H1 (cell line): ENCODE measurements around the gene MYL5. TPM values are rescaled to one million over a fixed set of nuclear protein-coding genes. Genes with fewer than 3 reads are reported as not detected.

ENCODE experiments used
- CTBP2 ChIP-seq: IDR thresholded peaks from 2 replicates; pipeline ENCODE4 v1.7.0; 2011; ENCODE audit warnings: borderline replicate concordance, mild to moderate bottlenecking, moderate library complexity, mixed read lengths, low read length; ENCODE audit not compliant: insufficient read depth, insufficient read length
- SP2 ChIP-seq: IDR thresholded peaks from 2 replicates; pipeline ENCODE4 v1.6.1; 2012; ENCODE audit warnings: mild to moderate bottlenecking, low read length, inconsistent platforms
- TAF7 ChIP-seq: optimal IDR thresholded peaks from 2 replicates; pipeline ENCODE3; 2011; ENCODE audit warnings: low read depth, mild to moderate bottlenecking, inconsistent platforms, low read length, moderate library complexity, borderline replicate concordance
- polyA plus RNA-seq, 7 experiments: library from polyadenylated mRNA; depleted of rRNA in 3 of 7; stranded (reverse) in 5 of 7; unstranded in 2 of 7; fragments of >200 nt in 5 of 7; fragments of 200-250 nt in 2 of 7; gene quantifications; 1 replicate in 5 of 7; 2 replicates in 1 of 7; 4 replicates in 1 of 7; pipeline versions ENCODE4 v1.2.1 to v1.2.3, GENCODE V29; 2011 to 2013; ENCODE audit warnings: missing spikeins in 2 of 7, mixed read lengths in 2 of 7
- total RNA-seq: library from RNA; stranded (reverse); fragmentation: NEBNext Ultra II Directional; extraction: Animal tissue kit (Norgen Biotek cat#: 25700); gene quantifications from 2 replicates; pipeline ENCODE4 v1.2.1, GENCODE V29; 2021
- TF ChIP-seq, protein P1 (sequence below): fragments of 300-600 bp; sonication (generic); IDR thresholded peaks from 2 replicates; pipeline ENCODE4 v1.7.1; 2012; ENCODE audit warnings: low read length, moderate library complexity, mild to moderate bottlenecking, inconsistent platforms; ENCODE audit not compliant: insufficient replicate concordance

Gene MYL5
- total and polyA plus RNA-seq, 2 of the 8 experiments (the other 6 are each of a cell fraction or from before 2014, with no cell fraction given) = 5.7 to 6.8 TPM

DNA sequence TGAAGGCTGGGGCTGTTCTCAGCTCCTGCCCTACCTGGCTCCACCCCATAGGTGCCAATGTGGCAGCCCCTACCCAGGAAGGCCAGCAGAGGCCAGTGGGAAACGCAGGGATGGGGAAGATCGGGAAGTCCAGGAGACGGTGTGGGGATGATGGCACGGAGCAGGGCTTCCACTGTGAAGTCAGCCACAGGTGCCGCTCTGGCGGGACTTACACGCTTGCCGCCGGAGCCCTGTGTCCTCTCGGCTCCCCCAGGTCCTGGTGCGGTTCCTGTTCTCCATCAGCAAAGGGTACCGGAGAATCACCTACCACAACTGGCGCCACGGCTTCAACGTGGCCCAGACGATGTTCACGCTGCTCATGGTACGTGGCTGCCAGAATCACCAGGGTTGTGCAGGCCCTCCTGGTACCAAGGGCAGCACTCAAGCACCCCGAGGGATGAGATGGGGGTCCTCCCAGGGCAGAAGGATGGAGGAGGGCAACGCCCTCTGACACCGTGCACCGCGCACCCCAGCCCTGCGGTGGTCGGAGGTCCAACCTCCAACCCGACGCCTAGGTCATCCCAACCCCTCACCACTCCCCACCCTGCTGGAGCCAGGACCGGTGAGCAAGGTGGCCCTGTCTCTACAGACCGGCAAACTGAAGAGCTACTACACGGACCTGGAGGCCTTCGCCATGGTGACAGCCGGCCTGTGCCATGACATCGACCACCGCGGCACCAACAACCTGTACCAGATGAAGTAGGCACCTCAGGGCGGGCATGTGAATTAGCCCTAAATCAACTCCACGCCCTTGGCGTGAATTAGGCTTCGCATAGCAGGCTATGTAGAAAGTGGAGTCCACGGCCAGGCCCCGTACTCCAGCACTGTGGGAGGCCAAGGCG is 12.2 kb upstream of the MYL5 start (continued):
- TF ChIP-seq, protein P1, sequence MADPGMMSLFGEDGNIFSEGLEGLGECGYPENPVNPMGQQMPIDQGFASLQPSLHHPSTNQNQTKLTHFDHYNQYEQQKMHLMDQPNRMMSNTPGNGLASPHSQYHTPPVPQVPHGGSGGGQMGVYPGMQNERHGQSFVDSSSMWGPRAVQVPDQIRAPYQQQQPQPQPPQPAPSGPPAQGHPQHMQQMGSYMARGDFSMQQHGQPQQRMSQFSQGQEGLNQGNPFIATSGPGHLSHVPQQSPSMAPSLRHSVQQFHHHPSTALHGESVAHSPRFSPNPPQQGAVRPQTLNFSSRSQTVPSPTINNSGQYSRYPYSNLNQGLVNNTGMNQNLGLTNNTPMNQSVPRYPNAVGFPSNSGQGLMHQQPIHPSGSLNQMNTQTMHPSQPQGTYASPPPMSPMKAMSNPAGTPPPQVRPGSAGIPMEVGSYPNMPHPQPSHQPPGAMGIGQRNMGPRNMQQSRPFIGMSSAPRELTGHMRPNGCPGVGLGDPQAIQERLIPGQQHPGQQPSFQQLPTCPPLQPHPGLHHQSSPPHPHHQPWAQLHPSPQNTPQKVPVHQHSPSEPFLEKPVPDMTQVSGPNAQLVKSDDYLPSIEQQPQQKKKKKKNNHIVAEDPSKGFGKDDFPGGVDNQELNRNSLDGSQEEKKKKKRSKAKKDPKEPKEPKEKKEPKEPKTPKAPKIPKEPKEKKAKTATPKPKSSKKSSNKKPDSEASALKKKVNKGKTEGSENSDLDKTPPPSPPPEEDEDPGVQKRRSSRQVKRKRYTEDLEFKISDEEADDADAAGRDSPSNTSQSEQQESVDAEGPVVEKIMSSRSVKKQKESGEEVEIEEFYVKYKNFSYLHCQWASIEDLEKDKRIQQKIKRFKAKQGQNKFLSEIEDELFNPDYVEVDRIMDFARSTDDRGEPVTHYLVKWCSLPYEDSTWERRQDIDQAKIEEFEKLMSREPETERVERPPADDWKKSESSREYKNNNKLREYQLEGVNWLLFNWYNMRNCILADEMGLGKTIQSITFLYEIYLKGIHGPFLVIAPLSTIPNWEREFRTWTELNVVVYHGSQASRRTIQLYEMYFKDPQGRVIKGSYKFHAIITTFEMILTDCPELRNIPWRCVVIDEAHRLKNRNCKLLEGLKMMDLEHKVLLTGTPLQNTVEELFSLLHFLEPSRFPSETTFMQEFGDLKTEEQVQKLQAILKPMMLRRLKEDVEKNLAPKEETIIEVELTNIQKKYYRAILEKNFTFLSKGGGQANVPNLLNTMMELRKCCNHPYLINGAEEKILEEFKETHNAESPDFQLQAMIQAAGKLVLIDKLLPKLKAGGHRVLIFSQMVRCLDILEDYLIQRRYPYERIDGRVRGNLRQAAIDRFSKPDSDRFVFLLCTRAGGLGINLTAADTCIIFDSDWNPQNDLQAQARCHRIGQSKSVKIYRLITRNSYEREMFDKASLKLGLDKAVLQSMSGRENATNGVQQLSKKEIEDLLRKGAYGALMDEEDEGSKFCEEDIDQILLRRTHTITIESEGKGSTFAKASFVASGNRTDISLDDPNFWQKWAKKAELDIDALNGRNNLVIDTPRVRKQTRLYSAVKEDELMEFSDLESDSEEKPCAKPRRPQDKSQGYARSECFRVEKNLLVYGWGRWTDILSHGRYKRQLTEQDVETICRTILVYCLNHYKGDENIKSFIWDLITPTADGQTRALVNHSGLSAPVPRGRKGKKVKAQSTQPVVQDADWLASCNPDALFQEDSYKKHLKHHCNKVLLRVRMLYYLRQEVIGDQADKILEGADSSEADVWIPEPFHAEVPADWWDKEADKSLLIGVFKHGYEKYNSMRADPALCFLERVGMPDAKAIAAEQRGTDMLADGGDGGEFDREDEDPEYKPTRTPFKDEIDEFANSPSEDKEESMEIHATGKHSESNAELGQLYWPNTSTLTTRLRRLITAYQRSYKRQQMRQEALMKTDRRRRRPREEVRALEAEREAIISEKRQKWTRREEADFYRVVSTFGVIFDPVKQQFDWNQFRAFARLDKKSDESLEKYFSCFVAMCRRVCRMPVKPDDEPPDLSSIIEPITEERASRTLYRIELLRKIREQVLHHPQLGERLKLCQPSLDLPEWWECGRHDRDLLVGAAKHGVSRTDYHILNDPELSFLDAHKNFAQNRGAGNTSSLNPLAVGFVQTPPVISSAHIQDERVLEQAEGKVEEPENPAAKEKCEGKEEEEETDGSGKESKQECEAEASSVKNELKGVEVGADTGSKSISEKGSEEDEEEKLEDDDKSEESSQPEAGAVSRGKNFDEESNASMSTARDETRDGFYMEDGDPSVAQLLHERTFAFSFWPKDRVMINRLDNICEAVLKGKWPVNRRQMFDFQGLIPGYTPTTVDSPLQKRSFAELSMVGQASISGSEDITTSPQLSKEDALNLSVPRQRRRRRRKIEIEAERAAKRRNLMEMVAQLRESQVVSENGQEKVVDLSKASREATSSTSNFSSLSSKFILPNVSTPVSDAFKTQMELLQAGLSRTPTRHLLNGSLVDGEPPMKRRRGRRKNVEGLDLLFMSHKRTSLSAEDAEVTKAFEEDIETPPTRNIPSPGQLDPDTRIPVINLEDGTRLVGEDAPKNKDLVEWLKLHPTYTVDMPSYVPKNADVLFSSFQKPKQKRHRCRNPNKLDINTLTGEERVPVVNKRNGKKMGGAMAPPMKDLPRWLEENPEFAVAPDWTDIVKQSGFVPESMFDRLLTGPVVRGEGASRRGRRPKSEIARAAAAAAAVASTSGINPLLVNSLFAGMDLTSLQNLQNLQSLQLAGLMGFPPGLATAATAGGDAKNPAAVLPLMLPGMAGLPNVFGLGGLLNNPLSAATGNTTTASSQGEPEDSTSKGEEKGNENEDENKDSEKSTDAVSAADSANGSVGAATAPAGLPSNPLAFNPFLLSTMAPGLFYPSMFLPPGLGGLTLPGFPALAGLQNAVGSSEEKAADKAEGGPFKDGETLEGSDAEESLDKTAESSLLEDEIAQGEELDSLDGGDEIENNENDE = no peak
- TF ChIP-seq TAF7 (no peak), SP2 (no peak), CTBP2 (no peak)
- TF ChIP-seq, all 59 proteins: peak for 0
